Measurements from ENCODE around the gene DDT.
"Not testable (repeated sequence)": the region's sequence is repeated elsewhere in the genome, so short reads cannot be mapped to it uniquely, and the experiment has no call there.

Gene DDT

DNA sequence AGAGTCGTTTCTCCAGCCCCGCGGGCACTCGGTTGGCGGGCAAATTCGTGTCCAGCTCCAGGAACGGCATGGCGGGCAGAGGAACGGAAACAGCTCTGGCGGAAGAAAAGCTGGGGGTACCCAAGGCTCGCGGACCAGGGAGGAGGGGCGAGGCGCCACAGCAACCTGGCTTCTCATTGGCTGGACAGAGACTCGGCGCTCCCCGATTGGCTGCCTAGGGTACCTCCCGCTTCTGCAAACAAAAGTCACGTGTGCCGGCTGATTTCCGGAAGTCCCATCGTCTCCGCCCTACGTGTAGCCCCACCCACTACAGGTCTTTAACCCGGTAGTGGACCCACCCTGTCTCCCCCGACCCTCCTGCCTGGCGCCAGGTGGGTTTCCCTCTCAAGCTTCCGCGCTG, at the start of gene DDT:
TSS of gene DDT (minus strand) at position 97 of the 400 bp plus-strand sequence. CDS start at position 70, 27 bp downstream.
- not testable (repeated sequence) for DNase-seq

DNA sequence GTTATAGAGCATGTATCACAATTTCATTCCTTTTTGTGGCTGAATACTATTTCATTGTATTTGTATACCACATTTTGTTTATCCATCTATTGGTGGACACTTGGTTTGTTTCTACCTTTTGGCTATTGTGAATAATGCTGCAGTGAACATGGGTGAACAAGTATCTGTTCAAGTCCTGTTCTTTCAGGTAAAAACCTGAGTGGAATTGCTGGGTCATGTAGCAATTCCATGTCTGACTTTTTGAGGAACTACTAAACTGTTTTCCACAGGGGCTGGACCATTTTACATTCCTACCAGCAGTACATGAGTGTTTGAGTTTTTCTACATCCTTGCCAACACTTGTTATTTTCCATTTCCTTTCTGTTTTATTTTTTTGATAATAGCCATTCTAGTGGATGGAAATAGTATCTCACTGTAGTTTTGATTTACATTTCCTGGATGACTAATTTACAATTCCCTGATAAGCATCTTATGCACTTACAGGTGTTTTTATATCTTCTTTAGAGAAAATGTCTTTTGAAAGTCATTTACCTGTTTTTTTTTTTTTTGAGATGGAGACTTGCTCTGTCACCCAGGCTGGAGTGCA, 49.1 kb upstream of the DDT start:
- DNase-seq = no peak

DNA sequence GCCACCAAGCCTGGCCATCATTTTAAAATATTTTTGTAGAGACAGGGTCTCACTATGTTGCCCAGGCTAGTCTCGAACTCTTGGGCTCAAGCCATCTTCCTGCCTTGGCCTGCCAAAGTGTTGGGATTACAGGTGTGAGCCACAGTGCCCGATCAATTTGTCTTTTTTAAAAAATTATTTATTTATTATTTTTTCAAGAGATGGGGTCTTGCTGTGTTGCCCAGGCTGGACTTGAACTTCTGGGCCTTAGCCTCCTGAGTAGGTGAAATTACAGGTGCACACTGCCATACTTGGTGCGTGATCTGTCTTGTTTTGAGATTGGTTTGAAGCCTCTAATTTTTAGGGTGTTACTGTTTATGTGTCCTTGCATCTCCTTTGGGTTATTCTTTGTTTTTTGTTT, 47.1 kb upstream of the DDT start:
- no peak for DNase-seq

DNA sequence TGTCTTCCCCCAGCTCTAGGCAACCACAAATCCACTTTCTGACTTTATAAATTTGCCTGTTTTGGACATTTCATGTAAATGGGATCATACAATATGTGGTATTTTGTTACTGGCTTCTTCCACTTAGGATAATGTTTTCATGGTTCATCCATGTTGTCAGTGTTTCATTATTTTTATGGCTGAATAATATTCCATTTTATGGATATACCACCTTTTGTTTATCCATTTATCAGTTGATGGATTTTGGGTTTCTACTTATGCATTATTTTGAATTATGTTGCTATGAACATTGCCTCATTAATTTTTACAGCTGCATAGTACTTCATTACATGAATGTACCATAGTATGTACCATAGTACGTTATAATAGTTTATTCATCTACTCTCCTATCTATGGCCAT, 41.9 kb upstream of the DDT start:
- no peak for DNase-seq

DNA sequence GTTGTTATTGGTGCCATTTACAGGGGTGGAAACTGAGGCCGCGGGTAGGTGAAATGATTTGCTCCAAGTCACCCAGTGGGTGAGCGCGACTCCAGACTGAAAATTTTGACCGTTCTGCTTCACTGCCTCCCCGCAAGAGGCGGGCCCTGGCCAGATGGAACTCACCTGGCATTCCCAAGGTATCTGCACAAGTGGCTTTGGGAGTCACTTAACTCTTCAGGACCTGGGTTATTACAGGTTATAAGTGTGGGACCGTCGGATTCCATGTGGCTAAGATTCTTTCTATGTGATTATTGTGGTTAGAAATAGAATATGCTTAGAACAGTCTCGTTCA, 37.5 kb upstream of the DDT start:
- no peak for DNase-seq

DNA sequence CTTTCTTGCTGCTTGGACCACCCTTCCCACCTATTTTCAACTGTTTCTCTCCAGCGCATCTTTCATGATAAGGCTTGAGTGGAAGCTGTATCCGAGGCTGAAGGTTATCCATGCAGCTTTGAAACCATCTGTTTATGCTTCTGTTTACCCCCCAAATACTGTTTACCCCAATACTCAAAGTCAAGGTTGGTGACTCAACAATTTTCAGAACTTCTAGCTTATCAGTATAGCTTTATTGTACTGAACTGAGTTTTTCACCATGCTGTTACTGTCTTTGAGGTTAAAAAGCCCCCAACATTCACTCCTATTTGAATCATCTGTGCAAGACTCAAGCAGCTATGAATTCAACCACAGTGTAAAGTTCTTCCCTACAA, 35.8 kb upstream of the DDT start:
- DNase-seq = no peak

DNA sequence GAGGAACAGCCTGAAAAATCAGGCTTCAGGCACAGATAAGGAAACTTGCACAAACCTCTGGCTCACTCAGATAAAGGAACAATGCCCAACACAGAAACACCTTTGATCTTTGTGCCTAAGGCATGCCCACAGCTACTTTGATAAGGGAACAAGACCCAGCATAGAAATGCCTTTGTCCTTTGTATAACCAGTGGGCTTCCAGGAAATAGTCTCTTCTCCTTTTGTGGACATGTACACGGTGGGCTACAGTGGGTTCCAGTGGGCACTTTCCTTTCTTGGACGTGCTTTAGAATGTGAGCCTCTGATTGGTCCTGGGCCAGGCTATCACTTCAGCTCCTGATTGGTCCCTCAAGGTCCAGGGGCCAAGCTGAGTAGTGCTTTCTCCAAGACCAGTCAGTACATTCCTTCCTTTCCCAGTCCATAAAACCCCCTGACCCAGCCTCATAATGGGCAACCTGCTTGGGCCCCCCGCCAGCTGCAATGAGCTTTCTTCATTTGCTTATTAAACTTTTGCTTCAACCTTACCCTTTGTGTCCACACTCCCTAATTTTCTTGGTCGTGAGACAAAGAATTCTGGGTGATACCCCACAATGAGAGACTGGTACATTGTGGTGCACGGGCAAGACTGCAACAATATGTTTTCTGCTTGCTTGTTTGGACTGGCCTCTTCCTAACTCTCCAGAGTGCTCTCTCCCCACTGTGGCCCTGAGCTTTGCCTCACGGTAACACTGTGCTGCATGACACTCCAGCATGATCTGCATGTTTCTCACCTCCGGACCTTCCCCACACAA, 35.2 kb upstream of the DDT start:
- no peak for DNase-seq

DNA sequence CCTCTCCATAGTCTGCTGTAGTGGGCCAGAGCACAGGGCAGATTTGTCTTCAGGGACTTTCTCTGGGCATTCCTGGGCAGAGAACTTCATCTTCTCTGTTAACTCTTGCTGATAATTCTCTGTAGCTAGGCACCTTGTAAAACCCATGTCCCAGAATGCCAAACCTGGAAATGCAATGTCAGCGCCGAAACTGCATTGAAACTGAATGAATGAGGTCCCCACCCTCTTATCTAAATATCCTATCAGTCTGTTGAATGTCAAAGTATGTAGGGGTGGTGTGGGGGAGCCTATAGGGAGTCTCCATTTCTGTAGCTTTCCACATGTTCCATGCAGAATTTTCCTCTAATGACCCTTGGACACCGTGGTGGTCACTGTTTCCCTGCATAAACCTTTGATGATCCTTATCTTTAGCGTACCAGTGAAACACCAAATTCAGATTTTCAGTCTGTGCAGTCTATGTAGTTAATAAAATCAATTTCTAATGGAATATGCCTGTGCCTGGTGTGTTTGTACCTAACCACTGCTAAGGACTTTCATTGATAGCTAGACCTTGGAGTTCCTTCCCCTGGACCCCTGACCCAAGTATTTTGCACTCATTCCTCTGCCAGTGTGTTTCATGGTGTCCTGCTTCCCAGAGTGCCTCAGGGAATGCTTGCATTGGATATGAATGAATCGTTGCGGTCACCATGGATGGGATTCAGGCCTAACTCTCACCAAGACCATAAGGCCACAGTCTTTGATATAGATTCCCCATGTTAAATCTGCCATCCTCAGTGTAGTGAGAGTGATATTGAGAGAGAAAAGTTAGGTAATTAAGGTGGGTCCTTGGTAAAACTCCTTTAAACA, 34.4 kb upstream of the DDT start:
- no peak for DNase-seq

DNA sequence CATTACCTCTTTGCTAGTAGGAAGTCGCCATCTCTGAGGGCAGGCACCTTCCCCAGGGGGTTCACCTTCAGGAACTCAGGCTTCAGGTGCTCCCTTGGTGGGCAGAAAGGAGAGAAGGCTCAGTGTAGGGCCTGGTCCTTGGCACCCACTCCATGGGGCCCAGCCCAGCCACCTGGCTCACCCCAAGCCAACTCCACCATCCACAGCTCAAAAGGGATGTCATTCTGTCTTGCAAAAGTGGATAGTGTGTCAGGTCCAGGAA, 33.7 kb upstream of the DDT start:
- DNase-seq = no peak

DNA sequence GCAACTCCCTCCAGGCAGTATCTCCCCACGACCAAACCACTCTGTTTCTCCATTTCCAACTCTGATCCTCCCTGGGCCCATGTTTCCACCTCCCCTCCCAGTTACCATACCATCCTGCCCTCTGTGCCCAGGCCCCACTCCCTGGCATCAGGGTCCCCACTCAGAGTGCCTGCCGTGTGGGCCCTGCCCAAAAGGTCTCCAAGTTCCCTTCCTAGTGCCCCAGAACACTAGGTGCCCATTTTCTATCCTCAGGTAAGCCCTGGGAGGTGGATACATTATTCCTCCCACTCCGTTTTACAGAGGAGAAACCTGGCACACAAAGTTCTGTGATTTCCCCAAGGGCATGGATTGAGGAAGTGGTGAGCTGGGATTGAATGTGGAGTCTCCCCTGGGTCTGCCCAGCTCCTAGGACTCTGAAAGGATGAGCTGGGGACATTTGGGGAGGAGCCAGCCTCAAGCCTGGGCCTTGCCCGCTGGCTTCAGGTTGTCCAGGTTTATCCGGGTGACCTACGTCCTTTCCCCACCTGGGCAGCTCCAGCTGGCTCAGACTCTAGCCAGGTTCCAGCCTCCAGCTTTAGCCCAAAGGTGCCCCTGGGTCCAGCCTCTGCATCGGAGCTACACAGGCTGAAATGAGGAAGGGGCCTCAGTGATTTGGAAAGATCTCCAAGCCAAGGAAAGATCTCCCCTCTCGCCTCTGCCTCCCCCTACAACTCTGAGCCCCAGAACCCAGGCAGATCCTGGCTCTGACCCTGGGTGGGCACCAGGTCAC, 33.2 kb upstream of the DDT start:
- DNase-seq = no peak

DNA sequence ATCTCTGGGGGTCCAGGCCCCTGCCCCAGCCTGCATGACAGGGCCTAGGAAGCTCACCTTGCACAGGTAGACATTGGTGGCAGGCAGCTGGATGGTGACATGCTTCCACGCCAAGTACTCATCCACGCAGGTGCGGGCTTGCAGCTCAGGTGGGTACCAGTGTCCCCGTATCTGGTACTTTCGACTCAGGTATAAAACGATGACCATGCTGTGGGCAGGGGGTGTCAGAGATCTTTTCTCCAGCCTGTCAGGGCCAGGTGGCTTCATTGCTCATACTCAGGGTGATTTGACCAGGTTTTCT, 32.6 kb upstream of the DDT start:
- no peak for DNase-seq

DNA sequence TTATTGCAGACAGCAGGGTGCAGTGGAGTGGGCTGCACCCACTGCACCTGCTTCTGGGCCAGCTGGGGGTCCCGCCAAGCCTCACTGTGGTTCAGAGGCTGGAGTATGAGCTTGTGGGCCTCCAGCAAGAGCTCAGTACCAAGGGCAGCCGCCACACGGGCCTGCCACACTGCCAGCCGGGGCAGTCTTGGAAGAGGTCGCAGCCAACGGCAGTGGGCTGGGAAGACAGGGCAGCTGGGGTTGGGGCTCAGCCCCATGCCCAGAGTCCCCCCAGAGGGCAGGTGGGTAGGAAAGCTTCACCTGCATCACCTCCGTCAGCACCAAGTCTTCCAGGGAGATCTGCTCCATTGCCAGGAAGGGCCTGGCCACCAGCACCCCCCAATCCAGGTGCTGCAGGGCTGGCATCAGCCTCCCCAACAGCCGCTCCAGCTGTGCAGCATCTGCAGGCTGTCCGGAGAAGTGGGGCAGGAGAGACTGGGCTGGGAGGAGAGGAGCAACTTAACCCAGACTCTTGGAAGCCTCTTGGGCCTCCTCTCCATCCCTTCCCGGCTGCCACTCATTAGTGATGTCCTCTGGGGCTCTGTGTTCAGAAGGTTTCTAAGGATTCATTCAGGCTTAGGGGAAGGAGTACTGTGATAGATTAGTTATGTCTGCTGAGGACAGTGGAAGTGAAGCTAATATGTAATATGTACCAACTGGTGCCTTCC, 32.1 kb upstream of the DDT start:
- DNase-seq = no peak

DNA sequence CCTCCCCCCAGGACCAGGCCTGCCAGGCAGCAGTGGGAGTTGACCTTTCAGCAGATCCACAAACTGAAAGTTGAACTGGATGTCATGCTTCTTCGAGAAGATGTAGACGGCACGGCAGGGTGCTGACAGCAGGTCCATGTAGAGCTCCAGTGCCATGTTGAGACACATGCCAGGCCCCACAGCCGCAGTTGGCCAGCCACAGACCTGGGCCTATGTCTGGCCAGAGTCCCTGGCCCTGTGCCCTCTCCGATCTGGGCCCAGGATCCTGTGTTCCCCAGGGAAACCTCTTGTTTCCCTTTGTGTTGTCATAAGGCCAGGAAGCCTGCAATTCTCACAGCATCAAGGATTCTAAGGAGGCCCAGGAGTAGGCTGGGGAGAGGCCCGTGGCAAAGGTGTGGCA, 31.0 kb upstream of the DDT start, which contains the start of gene GSTT4:
TSS of gene GSTT4 (minus strand) at position 253 of the 400 bp plus-strand sequence. CDS start at position 156, 97 bp downstream.
- DNase-seq = no peak

DNA sequence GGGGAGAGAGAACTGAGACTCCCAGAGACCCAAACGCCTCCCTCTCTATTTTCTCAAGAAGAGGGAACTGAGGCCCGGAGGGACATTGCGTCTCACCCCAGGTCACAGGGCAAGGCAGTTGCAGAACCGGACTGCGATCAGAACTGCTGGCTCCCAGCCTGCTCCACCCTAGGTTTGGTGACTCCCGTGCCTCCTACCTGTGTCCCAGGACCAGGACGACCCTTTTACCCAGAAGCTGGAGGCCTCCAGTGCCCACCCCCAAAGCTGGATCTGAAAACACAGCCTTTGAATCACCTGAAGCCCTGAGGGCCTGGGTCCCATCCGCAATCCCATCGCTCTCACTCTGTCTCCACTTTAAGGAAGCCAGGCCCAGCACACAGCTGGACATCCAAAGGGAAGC, 29.6 kb upstream of the DDT start:
- no peak for DNase-seq

DNA sequence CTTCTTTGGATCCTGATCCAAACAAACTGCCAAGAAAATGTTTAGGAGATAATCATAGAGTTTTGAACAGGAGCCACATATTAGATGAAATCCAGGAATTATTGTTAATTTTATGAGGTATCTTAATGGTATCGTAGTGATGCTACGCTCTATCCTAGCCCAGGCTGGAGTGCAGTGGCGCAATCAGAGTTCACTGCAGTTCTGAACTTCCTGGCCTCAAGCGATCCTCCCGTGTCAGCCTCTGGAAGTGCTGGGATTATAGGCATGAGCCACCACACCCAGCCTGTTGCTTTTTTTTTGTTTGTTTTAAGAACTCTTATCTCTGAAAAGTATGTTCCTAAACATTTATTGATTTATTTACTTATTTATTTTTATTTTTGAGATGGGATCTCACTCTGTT, 28.6 kb upstream of the DDT start:
- DNase-seq = no peak

DNA sequence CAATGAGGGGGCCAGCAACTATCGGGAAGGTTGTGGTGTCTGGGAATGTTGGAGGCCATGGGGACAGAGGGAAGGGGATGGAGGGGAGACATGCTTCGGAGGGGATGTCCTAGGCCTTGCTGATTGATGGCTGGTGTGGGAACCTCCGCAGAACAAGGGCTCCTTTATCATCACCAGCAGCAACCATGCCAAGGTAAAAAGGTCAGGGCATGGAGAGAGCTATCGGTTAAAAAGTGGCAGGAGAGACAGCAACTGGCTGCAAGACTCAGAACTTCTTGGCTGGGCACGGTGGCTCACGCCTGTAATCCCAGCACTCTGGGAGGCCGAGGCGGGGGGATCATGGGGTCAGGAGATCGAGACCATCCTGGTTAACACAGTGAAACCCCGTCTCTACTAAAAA, 28.0 kb upstream of the DDT start:
- no peak for DNase-seq

DNA sequence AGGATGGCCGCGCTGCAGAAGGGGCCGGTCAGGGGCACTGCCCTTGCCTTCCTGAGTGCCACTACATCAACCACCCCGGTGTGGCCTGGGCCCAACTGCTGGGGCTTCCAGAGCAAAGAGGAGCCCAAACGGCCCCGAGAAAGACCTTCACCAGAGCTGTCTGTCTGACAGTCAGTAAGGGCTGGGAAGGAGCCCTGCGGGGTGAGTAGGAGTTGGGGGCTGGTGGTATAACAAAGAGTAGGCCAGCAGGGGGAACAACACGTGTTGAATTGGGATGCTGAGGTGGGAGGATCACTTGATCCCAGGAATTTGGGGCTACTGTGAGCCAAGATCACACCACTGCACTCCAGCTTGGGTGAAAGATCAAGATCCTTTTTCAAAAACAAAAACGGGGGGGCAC, 27.1 kb upstream of the DDT start:
- no peak for DNase-seq

DNA sequence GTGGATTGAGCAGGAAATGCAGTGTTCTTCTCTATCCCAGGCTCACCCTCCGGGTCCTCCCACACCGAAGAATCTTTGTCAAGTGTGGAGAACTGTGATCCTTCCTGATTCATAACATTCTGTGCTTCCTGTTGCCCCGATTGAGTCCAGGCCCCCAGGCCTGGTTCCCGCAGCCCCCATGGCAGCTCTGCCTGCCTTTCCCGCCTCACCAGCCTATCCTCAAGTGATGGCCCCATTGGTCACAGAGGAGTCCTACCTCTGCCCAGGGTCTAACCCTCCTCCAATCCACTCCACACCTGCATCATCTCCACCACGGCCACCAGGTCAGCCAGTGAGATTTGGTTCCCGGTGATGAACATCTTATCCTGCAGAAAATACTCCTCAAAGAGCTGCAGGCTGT, 25.5 kb upstream of the DDT start:
- DNase-seq = not testable (repeated sequence)

DNA sequence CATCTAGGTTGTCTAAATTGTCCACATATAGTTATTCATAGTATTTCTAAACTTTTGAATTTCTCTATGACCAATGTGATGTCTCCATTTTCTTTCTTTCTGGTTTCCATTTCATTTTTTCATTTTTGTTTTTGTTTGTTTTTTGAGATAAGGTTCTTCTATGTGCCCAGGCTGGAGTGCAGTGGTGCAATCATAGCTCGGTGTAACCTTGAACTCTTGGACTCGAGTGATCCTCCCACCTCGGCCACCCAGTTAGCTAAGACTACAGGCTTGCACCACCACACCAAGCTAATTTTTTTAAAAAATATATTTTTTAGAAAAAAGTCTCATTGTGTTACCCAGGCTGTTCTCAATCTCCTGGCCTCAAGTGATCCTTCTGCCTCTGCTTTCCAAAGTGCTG, 22.9 kb upstream of the DDT start:
- DNase-seq = no peak

DNA sequence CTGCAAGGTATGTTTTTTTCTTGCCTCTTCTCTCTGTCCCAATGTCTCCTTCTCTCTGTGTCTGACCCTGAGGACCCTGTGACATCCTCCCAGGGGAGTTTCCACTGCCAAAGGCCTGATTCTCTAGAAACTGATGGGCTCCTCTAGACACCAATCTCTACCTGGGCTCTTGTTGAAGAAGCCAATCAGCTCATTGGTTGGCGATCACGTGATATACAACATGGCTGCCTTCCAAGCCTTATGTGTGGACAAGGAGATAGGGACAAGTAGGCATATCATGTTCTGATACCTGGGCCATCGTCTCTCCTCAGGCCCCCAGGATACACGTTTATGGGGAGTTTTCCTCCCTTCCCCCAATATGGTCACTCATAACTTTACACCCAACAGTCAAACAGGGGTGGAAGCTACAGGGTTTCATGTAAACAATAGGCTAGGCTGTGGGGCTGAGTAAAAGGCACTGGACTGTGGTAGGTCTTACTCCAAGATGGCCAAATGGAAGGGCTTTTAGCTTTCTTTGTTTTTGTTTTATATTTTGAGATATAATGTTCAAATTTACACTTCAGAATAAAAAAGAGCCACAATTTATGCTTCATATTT, 19.4 kb upstream of the DDT start:
- not testable (repeated sequence) for DNase-seq

DNA sequence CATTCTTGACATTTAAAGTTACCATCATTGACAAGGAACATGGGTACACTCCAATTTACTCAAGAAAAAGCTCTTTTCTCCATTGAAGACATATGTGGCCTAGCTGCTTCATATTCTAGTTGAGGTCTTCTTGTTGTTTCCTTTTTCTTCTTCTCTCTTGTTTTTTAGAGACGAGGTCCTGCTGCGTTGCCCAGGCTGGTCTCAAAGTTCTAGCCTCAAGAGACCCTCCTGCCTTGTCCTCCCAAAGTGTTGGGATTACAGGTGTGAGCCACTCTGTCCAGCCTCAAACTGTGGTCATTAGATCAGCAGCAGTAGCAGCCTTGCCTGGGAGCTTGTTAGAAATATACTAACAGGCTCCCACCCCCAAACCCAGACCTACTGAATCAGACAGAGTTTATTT, 18.8 kb upstream of the DDT start:
- DNase-seq = not testable (repeated sequence)

DNA sequence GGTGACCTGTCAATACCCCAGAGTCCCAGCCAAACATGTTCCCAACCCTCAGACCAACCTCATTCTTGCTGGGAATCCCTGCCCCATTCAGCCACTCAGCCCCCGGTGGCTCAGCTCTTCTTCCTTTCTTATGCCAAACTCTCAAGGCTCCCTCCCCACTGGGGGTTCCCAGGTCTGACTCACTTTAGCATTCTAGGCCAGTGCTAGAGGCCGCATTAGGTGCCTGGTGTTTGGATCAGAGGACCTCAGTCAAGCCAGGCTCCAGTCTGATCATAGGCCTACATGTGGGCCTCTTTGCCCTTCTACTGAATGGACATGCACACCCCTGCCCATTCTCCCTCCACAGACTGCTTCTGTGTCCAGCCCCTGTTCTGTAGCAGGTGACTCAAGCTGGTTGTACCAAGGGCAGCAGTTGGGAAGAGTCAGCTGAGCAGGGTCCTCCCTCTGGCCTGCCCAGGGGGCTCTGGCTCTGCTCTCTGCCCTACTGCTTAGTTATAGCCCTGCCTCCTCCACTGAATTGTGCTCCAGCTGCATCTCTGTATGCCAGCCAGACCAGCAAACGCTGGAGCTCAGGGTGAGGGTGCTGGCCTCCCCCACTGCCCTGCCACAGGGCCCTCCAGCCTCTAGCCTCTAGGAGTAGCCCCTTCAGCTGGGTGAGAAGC, 15.5 kb upstream of the DDT start:
- DNase-seq = not testable (repeated sequence)
